Heart left ventricle (tissue), 16 donors: ENCODE measurements around the gene PLCXD1. TPM values are rescaled to one million over a fixed set of nuclear protein-coding genes. Genes with fewer than 3 reads are reported as not detected.
A peak's percentile ranks its signal among the peaks of the same experiment; 100 is the strongest.
"Not testable (repeated sequence)": the region's sequence is repeated elsewhere in the genome, so short reads cannot be mapped to it uniquely, and the experiment has no call there.

Experiments
- ATAC-seq, 4 donors: fragments of 200-7000 bp; cut with Tn5 transposase; one replicate each; pipeline ENCODE4 v1.9.1; 2020 to 2022; ENCODE audit warnings: moderate library complexity in 4 of 4, mild to moderate bottlenecking in 3 of 4, moderate number of reproducible peaks in 1 of 4
- DNase-seq, 5 donors: peaks; one replicate each; pipeline ENCODE4 v3.0.0-alpha.2; 2020
- H3K27ac ChIP-seq, 12 donors: fragments of 200-600 bp; sonication (generic) in 4 of 12; one replicate each; pipeline versions ENCODE4 v1.5.0 to v1.8.0; 2016 to 2022; ENCODE audit warnings: mild to moderate bottlenecking in 2 of 12
- H3K27me3 ChIP-seq, 9 donors: fragments of 200-600 bp; sonication (generic) in 2 of 9; one replicate each; pipeline versions ENCODE4 v1.5.1 to v1.8.0; 2016 to 2022; ENCODE audit warnings: mild to moderate bottlenecking in 3 of 9
- H3K36me3 ChIP-seq, 9 donors: fragments of 200-600 bp; sonication (generic) in 2 of 9; one replicate each; pipeline versions ENCODE4 v1.5.0 to v1.8.0; 2018 to 2022; ENCODE audit warnings: mild to moderate bottlenecking in 2 of 9
- H3K4me1 ChIP-seq, 12 donors: fragments of 200-600 bp; sonication (generic) in 4 of 12; one replicate each; pipeline versions ENCODE4 v1.5.0 to v1.8.0; 2016 to 2022; ENCODE audit warnings: mild to moderate bottlenecking in 3 of 12
- H3K4me3 ChIP-seq, 12 donors: fragments of 200-600 bp; sonication (generic) in 4 of 12; one replicate each; pipeline versions ENCODE4 v1.5.0 to v1.8.0; 2017 to 2022; ENCODE audit warnings: mild to moderate bottlenecking in 9 of 12, moderate library complexity in 4 of 12
- H3K9me3 ChIP-seq, 12 donors: fragments of 200-600 bp; sonication (generic) in 4 of 12; one replicate each; pipeline versions ENCODE4 v1.5.0 to v1.8.0; 2016 to 2022; ENCODE audit warnings: mild to moderate bottlenecking in 1 of 12
- CTCF ChIP-seq, 12 donors: fragments of 200-600 bp; sonication (generic) in 4 of 12; IDR thresholded peaks; one replicate each; pipeline versions ENCODE4 v1.5.0 to v1.8.0; 2018 to 2022; ENCODE audit warnings: antibody characterized with exemption in 12 of 12, mild to moderate bottlenecking in 5 of 12
- POLR2A ChIP-seq, 2 donors: fragments of 450-650 bp; IDR thresholded peaks; one replicate each; pipeline ENCODE4 v1.6.1; 2017; ENCODE audit warnings: antibody characterized with exemption in 2 of 2, mild to moderate bottlenecking in 2 of 2, moderate library complexity in 2 of 2
- WGBS, 4 donors: extraction: QIAGEN DNeasy Blood & Tissue Kit in 2 of 4; methylation state at CpG; one replicate each; pipeline versions ENCODE4 v1.1.5 to v1.1.7; 2013 to 2018; 5-methylcytosine and 5-hydroxymethylcytosine counted together
- intact Hi-C, 10 donors: fragments of 100-400 bp; cut with DNase I; formaldehyde crosslinking; loops; one replicate each; pipeline versions ENCODE4 v1.11.1 to v1.14.2; 2022
- polyA plus RNA-seq, 2 donors: library from polyadenylated mRNA; stranded (reverse); fragments of 200-250 nt; gene quantifications; one replicate each; pipeline ENCODE4 v1.2.3, GENCODE V29; 2013
- total RNA-seq, 9 donors: library from RNA; depleted of rRNA in 2 of 9; stranded (reverse); fragments of >200 nt in 2 of 9; fragmentation: NEBNext Ultra II Directional in 3 of 9; extraction: Animal tissue kit (Norgen Biotek cat#: 25700) in 3 of 9; gene quantifications; one replicate each; pipeline versions ENCODE4 v1.1.0 to v1.2.4, GENCODE V29; 2016 to 2023
- donor health status: ischemic (EF 13 %, LVEDD 7.1; RV severe dilation, severe dysfunction).
- donor health status: healthy with polysubstance abuse.
- donor health status: DM: no; HTN: yes; CAD: no.
- donor health status: DM: no; HTN: no; CAD: no.
- donor health status: ischemic (EF 25% LVEDD 6.9; RV normal size, moderate dysfunction).
- donor health status: ischemic (EF 25% LVEDD 5.7; RV mildly dilated, moderate dysfunction).
- donor health status: healthy.
- donor health status: DM: yes; HTN: yes; CAD: no.
- donor health status: ischemic (EF 35%, LVEDD 5.7; RV mildly dilated, moderate dysfunction).
- donor health status: nonischemic (EF 11% LVEDD 7.7; RV severe dilation, severe dysfunction).
- donor health status: DM: yes; HTN: yes; CAD: no.
- donor health status: PGD.
- donor health status: ischemic (EF 29% LVEDD 5.4; RV normal size, mild dysfunction).
- donor health status: nonischemic (EF 23%, LVEDD 6.1; RV moderate dilation, normal function).

PLCXD1 gene
- total and polyA plus RNA-seq, 11 donors: 0.81 to 27.0 (median 3.0) TPM

DNA sequence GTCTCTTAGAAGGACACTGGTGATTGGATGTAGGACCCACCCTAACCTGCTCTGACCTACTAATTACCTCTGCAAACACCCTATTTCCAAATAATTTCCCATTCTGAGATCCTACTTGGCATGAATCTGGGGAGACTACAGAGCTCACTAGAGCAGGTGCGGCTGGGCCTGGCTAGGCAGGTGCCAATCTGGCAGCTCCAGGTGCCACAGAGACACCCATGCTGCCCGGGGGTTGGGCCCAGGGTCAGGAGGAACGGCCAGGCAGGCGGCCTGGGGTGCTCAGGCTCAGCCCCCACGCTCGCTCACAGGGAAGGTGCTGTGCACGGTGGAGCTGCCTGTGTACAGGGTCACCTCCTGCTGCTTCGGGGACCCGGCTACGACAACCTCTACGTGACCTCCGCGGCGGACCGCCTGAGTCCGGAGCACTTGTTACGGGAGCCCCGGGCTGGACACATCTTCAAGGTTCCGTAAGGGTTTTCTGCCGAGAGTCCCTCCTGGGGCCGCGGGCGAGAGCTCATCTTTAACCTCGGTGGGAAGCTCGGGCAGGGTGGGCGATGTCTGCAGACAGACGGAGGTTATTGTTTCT lies 26.5 kb upstream of the PLCXD1 start:
- 90 to 94% (median 94%) methylated on average over 27 of the region's 27 CpGs for WGBS, 4 donors
- ATAC-seq (no peak), DNase-seq (peak in 1 of 5 donors; percentile 5)
- Histone ChIP-seq H3K27ac (no peak overlapping the region), H3K4me1 (no peaks in the 10 kb centered on the region), H3K9me3 (no peaks in the 10 kb centered on the region), H3K36me3 (no peaks in the 10 kb centered on the region), H3K4me3 (no peak overlapping the region), H3K27me3 (peaks cover 0 to 8% (median 0%) of the 10 kb centered on the region in 9 donors)
- TF ChIP-seq POLR2A (IDR thresholded peaks at IDR 0.05): no peak
- TF ChIP-seq CTCF (IDR thresholded peaks at IDR 0.05): no peak
- intact Hi-C loops: no loop called here

- intact Hi-C loops: no loop called here
- DNase-seq: no peak
- no peak overlapping the region for H3K27ac ChIP-seq
- no peaks in the 10 kb centered on the region for H3K36me3 ChIP-seq
- WGBS, 4 donors: 78 to 89% (median 86%) methylated on average over 22 to 28 of the region's 28 CpGs
- peaks cover 0 to 8% (median 0%) of the 10 kb centered on the region in 9 donors for H3K27me3 ChIP-seq
- peaks cover 0 to 2% (median 0%) of the 10 kb centered on the region in 12 donors for H3K4me1 ChIP-seq
- ATAC-seq: no peak
- H3K4me3 ChIP-seq: no peak overlapping the region
- TF ChIP-seq POLR2A (IDR thresholded peaks at IDR 0.05): no peak
- TF ChIP-seq CTCF (IDR thresholded peaks at IDR 0.05): no peak
- H3K9me3 ChIP-seq: no peaks in the 10 kb centered on the region
Measured at GRCh38 chrX:255923-256331, 25.3 kb upstream of the PLCXD1 start.

GRCh38 chrX:257054-257453 lies 24.1 kb upstream of the PLCXD1 start:
- ATAC-seq, intact Hi-C loops, DNase-seq, H3K4me3 ChIP-seq, H3K27ac ChIP-seq, H3K9me3 ChIP-seq, H3K36me3 ChIP-seq, H3K27me3 ChIP-seq: not testable (repeated sequence)
- 89 to 94% (median 91%) methylated on average over 14 of the region's 14 CpGs for WGBS, 4 donors
- H3K4me1 ChIP-seq: peaks cover 0 to 11% (median 3%) of the 10 kb centered on the region in 12 donors

- TF ChIP-seq CTCF (IDR thresholded peaks at IDR 0.05) (no peak), POLR2A (IDR thresholded peaks at IDR 0.05) (no peak)
- H3K36me3 ChIP-seq: no peaks in the 10 kb centered on the region
- H3K27ac ChIP-seq: no peak overlapping the region
- H3K4me1 ChIP-seq: peaks cover 0 to 15% (median 3%) of the 10 kb centered on the region in 12 donors
- WGBS, 4 donors: 76 to 82% (median 80%) methylated on average over 14 to 21 of the region's 21 CpGs
- peak in 1 of 5 donors; percentile 4 for DNase-seq
- no peak for ATAC-seq
- H3K9me3 ChIP-seq: no peaks in the 10 kb centered on the region
- H3K4me3 ChIP-seq: no peak overlapping the region
- intact Hi-C loops: no loop called here
- peaks cover 0 to 8% (median 0%) of the 10 kb centered on the region in 9 donors for H3K27me3 ChIP-seq
Measured at GRCh38 chrX:257681-258289, 23.4 kb upstream of the PLCXD1 start.
